Nucleus accumbens (tissue), 56 donors: ENCODE results near the gene ARHGEF37.
"Not testable (repeated sequence)": the region's sequence is repeated elsewhere in the genome, so short reads cannot be mapped to it uniquely, and the experiment has no call there.

Experiments used
- DNase-seq, 56 donors: peaks; one replicate each; lab custom pipeline; 2025; lab: John Stamatoyannopoulos, UW

The ARHGEF37 gene

GRCh38 chr5:149581192-149581861, at the start of gene ARHGEF37:
TSS of gene ARHGEF37 (plus strand) at chr5:149581498. CDS start at chr5:149597770, 16,272 bp downstream.
- DNase-seq = peak in 55 of 56 donors; percentile 31 to 94 (median 84)

- DNase-seq = no peak
These were observed 48.9 kb upstream of the ARHGEF37 start for GRCh38 chr5:149532413-149532812.

GRCh38 chr5:149535787-149536186, 45.5 kb upstream of the ARHGEF37 start:
- DNase-seq = not testable (repeated sequence)

GRCh38 chr5:149537374-149537975, 43.8 kb upstream of the ARHGEF37 start:
- DNase-seq = no peak

- no peak for DNase-seq
These were observed 41.2 kb upstream of the ARHGEF37 start for GRCh38 chr5:149540089-149540488.

- no peak for DNase-seq
These were observed 39.4 kb upstream of the ARHGEF37 start for GRCh38 chr5:149541893-149542292.

GRCh38 chr5:149543361-149544027, 37.8 kb upstream of the ARHGEF37 start:
- no peak for DNase-seq

GRCh38 chr5:149544028-149544420, 37.3 kb upstream of the ARHGEF37 start:
- DNase-seq = no peak

GRCh38 chr5:149545327-149545726, 36.0 kb upstream of the ARHGEF37 start:
- no peak for DNase-seq

GRCh38 chr5:149546974-149547373, 34.3 kb upstream of the ARHGEF37 start:
- DNase-seq = no peak

- DNase-seq = peak in 37 of 56 donors; percentile 4 to 72 (median 32)
These were observed 31.6 kb upstream of the ARHGEF37 start for GRCh38 chr5:149549461-149550267.

- no peak for DNase-seq
These were observed 31.1 kb upstream of the ARHGEF37 start for GRCh38 chr5:149550268-149550583.

GRCh38 chr5:149550594-149551226, 30.6 kb upstream of the ARHGEF37 start:
- DNase-seq = peak in 8 of 56 donors; percentile 20 to 64 (median 53)

GRCh38 chr5:149551227-149552037, 29.9 kb upstream of the ARHGEF37 start, which contains the start of gene CSNK1A1:
TSS of gene CSNK1A1 (minus strand) at chr5:149551439. CDS start at chr5:149550964, 475 bp downstream.
- peak; percentile 73 to 99 (median 97) for DNase-seq

GRCh38 chr5:149552038-149552494, 29.2 kb upstream of the ARHGEF37 start:
- DNase-seq = no peak

GRCh38 chr5:149552553-149553160, 28.6 kb upstream of the ARHGEF37 start:
- DNase-seq = no peak

GRCh38 chr5:149559706-149560105, 21.6 kb upstream of the ARHGEF37 start:
- DNase-seq = no peak

- DNase-seq = no peak
These were observed 19.4 kb upstream of the ARHGEF37 start for GRCh38 chr5:149561848-149562247.

GRCh38 chr5:149563466-149563865, 17.8 kb upstream of the ARHGEF37 start:
- DNase-seq = no peak
